Right lobe of liver (tissue), 6 donors: ENCODE data around the gene TAF7. TPM values are rescaled to one million over a fixed set of nuclear protein-coding genes. Genes with fewer than 3 reads are reported as not detected.

Source experiments
- ATAC-seq, 4 donors: fragments of 200-7000 bp; cut with Tn5 transposase; one replicate each; pipeline ENCODE4 v1.9.1; 2020; ENCODE audit warnings: mild to moderate bottlenecking in 4 of 4, moderate library complexity in 4 of 4
- DNase-seq, 3 donors: peaks; one replicate each; pipeline ENCODE4 v3.0.0-alpha.2; 2020
- H3K27ac ChIP-seq, 3 donors: fragments of 200-600 bp; one replicate each; pipeline ENCODE4 v1.8.0; 2022
- H3K27me3 ChIP-seq, 2 donors: fragments of 200-600 bp; one replicate each; pipeline ENCODE4 v1.8.0; 2022
- H3K36me3 ChIP-seq, 4 donors: fragments of 200-600 bp; sonication (generic) in 1 of 4; one replicate each; pipeline versions ENCODE4 v1.5.1 to v1.8.0; 2017 to 2022; ENCODE audit warnings: control low read depth in 1 of 4
- H3K4me1 ChIP-seq, 4 donors: fragments of 200-600 bp; sonication (generic) in 1 of 4; one replicate each; pipeline versions ENCODE4 v1.5.1 to v1.8.0; 2017 to 2022; ENCODE audit warnings: control low read depth in 1 of 4
- H3K4me3 ChIP-seq, 3 donors: fragments of 200-600 bp; one replicate each; pipeline ENCODE4 v1.8.0; 2022
- H3K9me3 ChIP-seq, 4 donors: fragments of 200-600 bp; sonication (generic) in 1 of 4; one replicate each; pipeline versions ENCODE4 v1.5.1 to v1.8.0; 2017 to 2022; ENCODE audit warnings: control low read depth in 1 of 4
- POLR2A ChIP-seq: fragments of 450-650 bp; IDR thresholded peaks from one replicate; pipeline ENCODE4 v1.6.1; 2017; ENCODE audit warnings: antibody characterized with exemption, mild to moderate bottlenecking
- WGBS: methylation state at CpG from one replicate; pipeline ENCODE4 v1.1.6; 2018; ENCODE audit warnings: low coverage, low lambda C conversion rate; ENCODE audit not compliant: insufficient coverage; ENCODE audit errors: missing lambda C conversion rate; 5-methylcytosine and 5-hydroxymethylcytosine counted together
- intact Hi-C, 2 donors: fragments of 100-400 bp; cut with DNase I; formaldehyde crosslinking; loops; one replicate each; pipeline versions ENCODE4 v1.11.2 to v1.14.1; 2022
- total RNA-seq, 6 experiments: library from RNA; depleted of rRNA in 2 of 6; stranded (reverse); fragments of >200 nt in 2 of 6; fragmentation: NEBNext Ultra II Directional in 3 of 6; extraction: Animal tissue kit (Norgen Biotek cat#: 25700) in 3 of 6; gene quantifications; one replicate each; pipeline versions ENCODE4 v1.1.0 to v1.2.4, GENCODE V29; 2016 to 2023
- TF ChIP-seq, protein P1 (sequence below), 4 donors: fragments of 200-600 bp in 3 of 4; fragments of 450-650 bp in 1 of 4; IDR thresholded peaks; one replicate each; pipeline versions ENCODE4 v1.5.1 to v1.8.0; 2016 to 2022; ENCODE audit warnings: antibody characterized with exemption in 4 of 4, mild to moderate bottlenecking in 2 of 4
- donor health status: DM: no; HTN: yes; CAD: no.
- donor health status: DM: no; HTN: no; CAD: no.
- donor health status: DM: no; HTN: no; CAD: no.
- donor health status: DM: no; HTN: yes; CAD: no.
- donor health status: DM: no; HTN: yes; CAD: no.

TAF7 gene
- total RNA-seq, 6 experiments from 2014 or later: 17.7 to 37.9 (median 22.3) TPM

DNA sequence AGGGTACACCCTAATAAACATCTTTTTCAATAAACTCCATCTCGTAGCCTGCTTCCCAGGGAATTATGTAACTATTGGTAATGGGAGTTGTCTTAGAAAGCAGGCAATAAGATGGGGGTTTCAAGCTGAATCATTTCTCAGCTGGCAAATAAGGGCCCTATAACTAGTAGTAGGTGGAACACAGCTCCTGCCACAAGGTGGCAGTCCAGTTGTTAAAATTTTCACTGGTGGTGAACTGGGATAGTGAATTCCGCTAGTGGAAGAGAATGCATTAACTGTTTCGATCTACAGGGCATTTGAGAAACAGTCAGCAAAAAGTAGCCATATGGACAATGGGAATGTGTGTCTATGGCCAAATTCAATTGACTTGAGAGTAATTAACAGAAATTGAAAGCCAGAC lies 47.7 kb downstream of the TAF7 start:
- H3K36me3 ChIP-seq: no peaks in the 10 kb centered on the region

DNA sequence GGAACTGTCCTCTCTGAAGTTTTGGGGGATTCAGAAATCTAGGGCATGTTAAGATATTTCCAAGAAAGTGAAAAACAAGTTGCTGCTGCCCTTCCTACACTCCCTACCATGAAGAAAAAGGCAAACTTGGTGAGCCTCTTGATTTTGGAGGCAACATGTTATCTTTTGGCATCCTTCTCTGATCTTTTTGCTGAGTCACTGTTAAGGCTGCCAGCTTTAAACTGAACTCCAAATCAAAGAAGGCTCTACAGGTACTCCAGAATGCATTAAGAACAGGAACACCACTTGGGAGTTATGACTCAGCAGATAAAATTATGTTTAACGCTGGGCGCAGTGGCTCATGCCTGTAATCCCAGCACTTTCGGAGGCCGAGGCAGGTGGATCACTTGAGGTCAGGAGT lies 51.4 kb downstream of the TAF7 start:
- DNase-seq (no peak), ATAC-seq (no peak)
- H3K27me3 ChIP-seq: no peaks in the 10 kb centered on the region
- no peak overlapping the region for H3K27ac ChIP-seq
- H3K9me3 ChIP-seq: peaks cover 0 to 35% (median 12%) of the 10 kb centered on the region in 4 donors
- WGBS: 85% methylated on average over 3 of the region's 4 CpGs
- no peak for TF ChIP-seq POLR2A
- TF ChIP-seq, protein P1, sequence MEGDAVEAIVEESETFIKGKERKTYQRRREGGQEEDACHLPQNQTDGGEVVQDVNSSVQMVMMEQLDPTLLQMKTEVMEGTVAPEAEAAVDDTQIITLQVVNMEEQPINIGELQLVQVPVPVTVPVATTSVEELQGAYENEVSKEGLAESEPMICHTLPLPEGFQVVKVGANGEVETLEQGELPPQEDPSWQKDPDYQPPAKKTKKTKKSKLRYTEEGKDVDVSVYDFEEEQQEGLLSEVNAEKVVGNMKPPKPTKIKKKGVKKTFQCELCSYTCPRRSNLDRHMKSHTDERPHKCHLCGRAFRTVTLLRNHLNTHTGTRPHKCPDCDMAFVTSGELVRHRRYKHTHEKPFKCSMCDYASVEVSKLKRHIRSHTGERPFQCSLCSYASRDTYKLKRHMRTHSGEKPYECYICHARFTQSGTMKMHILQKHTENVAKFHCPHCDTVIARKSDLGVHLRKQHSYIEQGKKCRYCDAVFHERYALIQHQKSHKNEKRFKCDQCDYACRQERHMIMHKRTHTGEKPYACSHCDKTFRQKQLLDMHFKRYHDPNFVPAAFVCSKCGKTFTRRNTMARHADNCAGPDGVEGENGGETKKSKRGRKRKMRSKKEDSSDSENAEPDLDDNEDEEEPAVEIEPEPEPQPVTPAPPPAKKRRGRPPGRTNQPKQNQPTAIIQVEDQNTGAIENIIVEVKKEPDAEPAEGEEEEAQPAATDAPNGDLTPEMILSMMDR (IDR thresholded peaks at IDR 0.05): no peak
- H3K4me1 ChIP-seq: no peaks in the 10 kb centered on the region
- no peaks in the 10 kb centered on the region for H3K36me3 ChIP-seq
- intact Hi-C loops: no loop called here
- H3K4me3 ChIP-seq: no peak overlapping the region

More for the DNA sequence above, 47.7 kb downstream of the TAF7 start:
- no peak overlapping the region for H3K4me3 ChIP-seq
- WGBS: 38% methylated on average over 3 of the region's 3 CpGs
- no peak overlapping the region for H3K27ac ChIP-seq
- H3K4me1 ChIP-seq: no peaks in the 10 kb centered on the region
- intact Hi-C loops: no loop called here
- TF ChIP-seq, protein P1 (IDR thresholded peaks at IDR 0.05): no peak
- TF ChIP-seq POLR2A: no peak
- ATAC-seq: no peak
- no peaks in the 10 kb centered on the region for H3K27me3 ChIP-seq
- no peak for DNase-seq
- H3K9me3 ChIP-seq: peaks cover 0 to 28% (median 3%) of the 10 kb centered on the region in 4 donors

Other genes starting within 250 kb of the TAF7 start
- gene PCDHB2, start 226.2 kb downstream of the TAF7 start, total RNA-seq: under 1 TPM in 3 of 6 experiments, not detected in 3; 0.11 to 0.19 (median 0.14) TPM
- under 1 TPM in 3 of 6 experiments, not detected in 3; 0.07 to 0.31 (median 0.30) TPM for gene PCDHB3, start 220.3 kb downstream of the TAF7 start, total RNA-seq
- under 1 TPM; 0.10 to 0.35 (median 0.20) TPM for gene PCDHB4, start 199.0 kb downstream of the TAF7 start, total RNA-seq
- 1 to 10 TPM in 1 of 6 experiments, under 1 TPM in 5; 0.18 to 1.2 (median 0.45) TPM for gene PCDHB5, start 185.6 kb downstream of the TAF7 start, total RNA-seq
- under 1 TPM in 4 of 6 experiments, not detected in 2; 0.06 to 0.16 (median 0.12) TPM for gene PCDHB6, start 170.7 kb downstream of the TAF7 start, total RNA-seq
- under 1 TPM; 0.07 to 0.31 (median 0.13) TPM for gene PCDHB7, start 148.1 kb downstream of the TAF7 start, total RNA-seq
- under 1 TPM in 4 of 6 experiments, not detected in 2; 0.12 to 0.49 (median 0.19) TPM for gene PCDHB8, start 143.0 kb downstream of the TAF7 start, total RNA-seq
- gene PCDHB16, start 138.4 kb downstream of the TAF7 start, total RNA-seq: under 1 TPM; 0.17 to 0.51 (median 0.34) TPM
- under 1 TPM in 5 of 6 experiments, not detected in 1; 0.07 to 0.51 (median 0.21) TPM for gene PCDHB9, start 133.6 kb downstream of the TAF7 start, total RNA-seq
- gene PCDHB10, start 128.4 kb downstream of the TAF7 start, total RNA-seq: under 1 TPM in 5 of 6 experiments, not detected in 1; 0.09 to 0.23 (median 0.12) TPM
- under 1 TPM in 5 of 6 experiments, not detected in 1; 0.06 to 0.44 (median 0.19) TPM for gene PCDHB11, start 121.2 kb downstream of the TAF7 start, total RNA-seq
- 1 to 10 TPM in 1 of 6 experiments, under 1 TPM in 4, not detected in 1; 0.27 to 1.1 (median 0.33) TPM for gene PCDHB12, start 112.1 kb downstream of the TAF7 start, total RNA-seq
- under 1 TPM; 0.25 to 1.00 (median 0.49) TPM for gene PCDHB13, start 106.9 kb downstream of the TAF7 start, total RNA-seq
- 1 to 10 TPM in 1 of 6 experiments, under 1 TPM in 5; 0.44 to 1.0 (median 0.86) TPM for gene PCDHB14, start 97.4 kb downstream of the TAF7 start, total RNA-seq
- gene PCDHB15, start 75.4 kb downstream of the TAF7 start, total RNA-seq: under 1 TPM; 0.37 to 0.83 (median 0.63) TPM
- gene SLC25A2, start 16.7 kb downstream of the TAF7 start, total RNA-seq: under 1 TPM in 1 of 6 experiments, not detected in 5; 0.31 TPM
- gene PCDHGA1, start 9.7 kb upstream of the TAF7 start, total RNA-seq: under 1 TPM in 5 of 6 experiments, not detected in 1; 0.04 to 0.18 (median 0.12) TPM
- gene PCDHGA2, start 18.0 kb upstream of the TAF7 start, total RNA-seq: under 1 TPM; 0.49 to 0.88 (median 0.57) TPM
- gene PCDHGA3, start 23.0 kb upstream of the TAF7 start, total RNA-seq: 1 to 10 TPM in 2 of 6 experiments, under 1 TPM in 4; 0.51 to 1.8 (median 0.76) TPM
- gene PCDHGB1, start 29.3 kb upstream of the TAF7 start, total RNA-seq: 1 to 10 TPM in 1 of 6 experiments, under 1 TPM in 5; 0.37 to 1.2 (median 0.52) TPM
- gene PCDHGA4, start 34.2 kb upstream of the TAF7 start, total RNA-seq: 1 to 10 TPM in 2 of 6 experiments, under 1 TPM in 4; 0.39 to 1.8 (median 0.73) TPM
- 1 to 10 TPM in 5 of 6 experiments, under 1 TPM in 1; 0.51 to 2.8 (median 1.4) TPM for gene PCDHGB2, start 39.2 kb upstream of the TAF7 start, total RNA-seq
- 1 to 10 TPM in 1 of 6 experiments, under 1 TPM in 5; 0.32 to 1.2 (median 0.57) TPM for gene PCDHGA5, start 43.4 kb upstream of the TAF7 start, total RNA-seq
- gene PCDHGB3, start 49.5 kb upstream of the TAF7 start, total RNA-seq: 1 to 10 TPM in 3 of 6 experiments, under 1 TPM in 3; 0.56 to 1.8 (median 1.2) TPM
- gene PCDHGA6, start 53.1 kb upstream of the TAF7 start, total RNA-seq: 1 to 10 TPM in 3 of 6 experiments, under 1 TPM in 3; 0.56 to 1.3 (median 0.89) TPM
- gene PCDHGA7, start 62.0 kb upstream of the TAF7 start, total RNA-seq: under 1 TPM; 0.37 to 0.99 (median 0.76) TPM
- 1 to 10 TPM; 1.6 to 5.5 (median 2.4) TPM for gene PCDHGB4, start 66.9 kb upstream of the TAF7 start, total RNA-seq
- gene PCDHGA8, start 71.8 kb upstream of the TAF7 start, total RNA-seq: under 1 TPM; 0.27 to 0.88 (median 0.50) TPM
- gene PCDHGB5, start 77.2 kb upstream of the TAF7 start, total RNA-seq: 1 to 10 TPM; 3.0 to 6.8 (median 4.0) TPM
- gene PCDHGA9, start 82.0 kb upstream of the TAF7 start, total RNA-seq: 1 to 10 TPM; 1.0 to 2.5 (median 1.3) TPM
- gene PCDHGB6, start 87.2 kb upstream of the TAF7 start, total RNA-seq: 1 to 10 TPM; 1.9 to 5.0 (median 2.9) TPM
- gene PCDHGA10, start 92.2 kb upstream of the TAF7 start, total RNA-seq: 1 to 10 TPM; 1.5 to 4.6 (median 2.8) TPM
- 1 to 10 TPM; 1.2 to 3.7 (median 2.7) TPM for gene PCDHGB7, start 96.9 kb upstream of the TAF7 start, total RNA-seq
- 1 to 10 TPM in 3 of 6 experiments, under 1 TPM in 3; 0.81 to 1.7 (median 1.1) TPM for gene PCDHGA11, start 100.3 kb upstream of the TAF7 start, total RNA-seq
- 1 to 10 TPM in 4 of 6 experiments, under 1 TPM in 2; 0.73 to 1.6 (median 1.3) TPM for gene PCDHGA12, start 109.7 kb upstream of the TAF7 start, total RNA-seq
- 10 to 100 TPM in 1 of 6 experiments, 1 to 10 TPM in 5; 6.1 to 10.6 (median 7.6) TPM for gene PCDHGC3, start 155.2 kb upstream of the TAF7 start, total RNA-seq
- 10 to 100 TPM in 1 of 6 experiments, under 1 TPM in 5; 0.20 to 10.7 (median 0.34) TPM for gene PCDHGC4, start 164.2 kb upstream of the TAF7 start, total RNA-seq
- gene PCDHGC5, start 168.3 kb upstream of the TAF7 start, total RNA-seq: under 1 TPM; 0.24 to 0.37 (median 0.32) TPM